ACC112 (cell line): Measurements from ENCODE around the gene NCOA1.
"Not testable (repeated sequence)": the region's sequence is repeated elsewhere in the genome, so short reads cannot be mapped to it uniquely, and the experiment has no call there.

Experiments
- H2AFZ ChIP-seq: fragments of 200-600 bp; sonication (generic); one replicate; pipeline ENCODE4 v1.6.0; 2017; ENCODE audit warnings: antibody characterized with exemption, low read length; ENCODE audit not compliant: unreplicated experiment
- H3K27ac ChIP-seq: fragments of 200-600 bp; sonication (generic); 2 replicates; pipeline ENCODE4 v1.5.1; 2014; ENCODE audit warnings: low read depth, mild to moderate bottlenecking, antibody characterized with exemption, low read length, moderate library complexity
- H3K27me3 ChIP-seq: fragments of 200-600 bp; sonication (generic); 2 replicates; pipeline ENCODE4 v1.6.1; 2014; ENCODE audit warnings: mild to moderate bottlenecking, antibody characterized with exemption, low read length, moderate library complexity, mixed read lengths; ENCODE audit not compliant: insufficient read depth
- H3K36me3 ChIP-seq: fragments of 200-600 bp; sonication (generic); 2 replicates; pipeline ENCODE4 v1.6.1; 2016; ENCODE audit warnings: mild to moderate bottlenecking, antibody characterized with exemption, low read length, moderate library complexity, mixed read lengths; ENCODE audit not compliant: insufficient read depth
- H3K4me1 ChIP-seq: fragments of 200-600 bp; sonication (generic); one replicate; pipeline ENCODE4 v1.6.1; 2016; ENCODE audit warnings: low read length, mixed read lengths; ENCODE audit not compliant: insufficient read depth, unreplicated experiment, control insufficient read depth
- H3K4me3 ChIP-seq: fragments of 200-600 bp; sonication (generic); 2 replicates; pipeline ENCODE4 v1.5.1; 2014; ENCODE audit warnings: mild to moderate bottlenecking, low read depth, low read length
- H3K79me2 ChIP-seq: fragments of 200-600 bp; sonication (generic); one replicate; pipeline ENCODE4 v1.6.0; 2016; ENCODE audit warnings: low read length; ENCODE audit not compliant: control insufficient read depth, unreplicated experiment, insufficient read depth

Gene NCOA1

DNA sequence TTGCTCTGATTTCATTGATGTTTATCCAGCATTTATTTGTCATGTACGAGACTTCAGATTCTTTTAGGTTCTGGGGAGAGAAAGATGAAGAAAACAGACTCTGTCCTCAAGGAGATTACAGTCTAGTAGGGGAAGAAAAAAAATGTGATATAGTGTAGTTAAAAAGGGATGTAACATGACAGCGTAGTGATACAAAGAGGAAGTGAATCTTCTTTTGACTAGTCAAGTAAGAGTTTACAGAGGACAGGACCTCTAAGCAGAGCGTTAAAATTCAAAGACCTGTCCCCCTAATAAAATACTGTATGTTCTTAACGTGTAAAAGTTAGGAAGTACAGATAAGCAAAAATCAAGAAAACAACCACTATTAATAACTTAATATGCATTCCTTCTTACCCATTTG lies 47.7 kb downstream of the NCOA1 start:
- no peak overlapping the region for H2AFZ ChIP-seq
- no peaks in the 10 kb centered on the region for H3K79me2 ChIP-seq
- no peak overlapping the region for H3K27ac ChIP-seq
- no peaks in the 10 kb centered on the region for H3K4me1 ChIP-seq
- H3K27me3 ChIP-seq = no peaks in the 10 kb centered on the region
- H3K36me3 ChIP-seq = no peaks in the 10 kb centered on the region
- no peak overlapping the region for H3K4me3 ChIP-seq

DNA sequence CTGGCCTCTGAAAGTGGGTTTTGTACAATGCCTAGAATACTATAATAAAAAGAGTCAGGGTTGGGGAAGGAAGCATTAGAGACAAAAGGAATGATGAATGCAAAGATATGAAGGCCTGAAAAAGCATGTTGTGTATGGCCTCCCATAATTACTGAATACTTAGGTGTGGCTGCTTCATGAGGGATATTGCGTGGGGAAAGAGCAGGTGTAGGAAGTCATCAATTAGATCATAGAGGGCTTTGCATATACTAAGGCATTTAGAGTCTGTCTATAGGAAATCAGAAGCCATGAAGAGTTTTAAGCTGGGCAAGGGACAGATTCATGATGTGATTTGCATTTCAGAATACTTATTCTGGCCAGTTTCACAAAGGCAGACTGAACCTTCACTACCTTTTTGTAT lies 48.2 kb downstream of the NCOA1 start:
- no peak overlapping the region for H2AFZ ChIP-seq
- no peak overlapping the region for H3K4me3 ChIP-seq
- H3K27ac ChIP-seq = no peak overlapping the region
- H3K36me3 ChIP-seq = no peaks in the 10 kb centered on the region
- H3K4me1 ChIP-seq = no peaks in the 10 kb centered on the region
- no peaks in the 10 kb centered on the region for H3K27me3 ChIP-seq
- no peaks in the 10 kb centered on the region for H3K79me2 ChIP-seq

DNA sequence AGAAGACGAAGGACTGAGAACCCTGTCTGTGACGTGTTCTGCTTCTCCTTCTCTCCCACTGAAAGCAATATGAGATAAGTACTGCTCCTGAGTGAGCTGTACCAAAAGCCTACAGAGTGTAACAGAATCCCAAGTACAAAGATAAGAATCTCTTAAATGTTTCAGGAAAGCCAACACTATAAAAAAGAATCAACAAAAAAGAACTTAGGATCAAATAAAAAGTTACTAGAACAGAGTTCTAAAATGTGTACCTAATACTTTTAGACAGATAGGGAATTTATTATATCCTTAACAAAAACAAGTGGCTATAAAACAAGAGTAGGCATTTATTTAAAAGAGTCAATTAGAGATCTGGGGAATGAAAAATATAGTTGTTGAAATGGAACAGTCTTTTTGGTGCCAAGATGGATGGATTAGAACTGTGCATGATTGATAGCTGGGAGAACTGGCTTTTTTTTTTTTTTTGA lies 49.0 kb downstream of the NCOA1 start:
- Histone ChIP-seq H3K4me3 (no peak overlapping the region), H3K4me1 (no peaks in the 10 kb centered on the region), H3K36me3 (peaks cover 3% of the 10 kb centered on the region; the same call in 1 of the 2 replicates), H3K27me3 (no peaks in the 10 kb centered on the region), H3K79me2 (no peaks in the 10 kb centered on the region), H2AFZ (no peak overlapping the region), H3K27ac (no peak overlapping the region)

DNA sequence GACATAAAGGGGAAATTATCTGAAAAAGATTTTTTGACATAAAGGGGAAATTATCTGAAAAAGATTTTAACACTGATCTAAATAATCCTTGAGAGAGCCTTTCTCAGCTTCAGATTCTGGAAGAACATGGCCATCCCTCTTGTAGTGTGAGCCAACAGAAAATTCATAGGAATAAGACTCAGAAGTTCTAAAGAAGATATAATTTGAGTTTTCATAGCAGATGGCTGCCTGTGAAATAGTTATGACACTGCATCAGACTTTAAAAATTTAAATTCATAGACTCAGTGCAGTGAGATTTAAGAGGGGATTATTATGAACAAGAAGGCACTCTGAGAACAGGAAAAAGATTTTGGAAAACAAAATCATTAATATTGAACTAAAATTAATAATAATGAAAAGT lies 50.6 kb downstream of the NCOA1 start:
- H2AFZ ChIP-seq = no peak overlapping the region
- no peak overlapping the region for H3K27ac ChIP-seq
- H3K79me2 ChIP-seq = no peaks in the 10 kb centered on the region
- no peaks in the 10 kb centered on the region for H3K4me1 ChIP-seq
- H3K36me3 ChIP-seq = peaks cover 4% of the 10 kb centered on the region; the same call in 1 of the 2 replicates
- H3K4me3 ChIP-seq = no peak overlapping the region
- no peaks in the 10 kb centered on the region for H3K27me3 ChIP-seq

DNA sequence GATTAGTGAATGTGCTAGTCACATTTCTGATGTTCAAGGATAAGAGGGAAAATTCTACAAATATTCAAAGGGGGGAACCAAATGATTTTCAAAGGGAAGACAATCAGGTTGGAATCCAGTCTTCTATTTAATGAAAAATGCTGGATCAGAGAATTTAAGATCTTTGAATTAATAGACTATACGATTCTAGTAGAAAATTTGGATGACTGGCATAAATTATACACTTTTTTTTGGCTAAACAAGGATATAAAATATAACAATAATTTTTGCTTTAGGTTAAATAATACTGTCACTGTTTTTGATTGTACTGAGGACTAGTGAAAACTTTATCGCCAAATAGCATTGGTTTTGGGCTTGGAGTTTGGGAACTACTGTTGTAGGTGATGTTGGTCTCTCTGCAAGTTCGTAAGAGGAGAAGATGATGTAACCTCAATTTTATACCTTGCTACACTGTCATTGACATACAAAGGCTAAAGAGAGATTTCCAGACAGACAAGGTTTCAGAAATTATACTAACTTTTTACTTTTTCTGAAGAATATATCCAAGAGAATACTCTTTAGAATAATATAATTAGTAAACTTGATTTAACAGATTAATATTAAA lies 51.3 kb downstream of the NCOA1 start:
- Histone ChIP-seq H3K27ac (no peak overlapping the region), H3K4me3 (no peak overlapping the region)

DNA sequence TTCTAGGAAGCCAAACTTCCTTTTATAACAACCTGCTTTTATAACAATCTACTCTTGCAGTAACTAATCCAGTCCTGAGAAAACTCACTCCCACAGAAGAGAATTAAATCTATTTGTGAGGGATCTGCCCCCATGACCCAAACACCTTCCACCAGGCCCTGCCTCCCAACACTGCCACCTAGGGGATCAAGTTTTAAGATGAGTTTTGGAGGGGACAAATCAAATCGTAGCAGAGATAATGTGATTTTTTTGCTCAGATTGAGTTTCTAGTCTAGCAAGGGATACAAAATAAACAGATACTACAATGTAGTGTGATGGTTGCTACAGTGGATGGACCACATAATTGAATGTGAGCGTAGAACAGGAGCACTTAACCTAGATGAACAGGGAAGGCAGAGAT lies 52.2 kb downstream of the NCOA1 start:
- Histone ChIP-seq H3K36me3 (peaks cover 4% of the 10 kb centered on the region; the same call in 1 of the 2 replicates), H2AFZ (no peak overlapping the region), H3K27me3 (no peaks in the 10 kb centered on the region), H3K4me1 (no peaks in the 10 kb centered on the region), H3K27ac (no peak overlapping the region), H3K4me3 (no peak overlapping the region), H3K79me2 (no peaks in the 10 kb centered on the region)

More for the DNA sequence above, 51.3 kb downstream of the NCOA1 start:
- Histone ChIP-seq H3K79me2 (no peaks in the 10 kb centered on the region), H2AFZ (no peak overlapping the region), H3K27me3 (no peaks in the 10 kb centered on the region), H3K4me1 (no peaks in the 10 kb centered on the region), H3K36me3 (peaks cover 4% of the 10 kb centered on the region; the same call in 1 of the 2 replicates)

DNA sequence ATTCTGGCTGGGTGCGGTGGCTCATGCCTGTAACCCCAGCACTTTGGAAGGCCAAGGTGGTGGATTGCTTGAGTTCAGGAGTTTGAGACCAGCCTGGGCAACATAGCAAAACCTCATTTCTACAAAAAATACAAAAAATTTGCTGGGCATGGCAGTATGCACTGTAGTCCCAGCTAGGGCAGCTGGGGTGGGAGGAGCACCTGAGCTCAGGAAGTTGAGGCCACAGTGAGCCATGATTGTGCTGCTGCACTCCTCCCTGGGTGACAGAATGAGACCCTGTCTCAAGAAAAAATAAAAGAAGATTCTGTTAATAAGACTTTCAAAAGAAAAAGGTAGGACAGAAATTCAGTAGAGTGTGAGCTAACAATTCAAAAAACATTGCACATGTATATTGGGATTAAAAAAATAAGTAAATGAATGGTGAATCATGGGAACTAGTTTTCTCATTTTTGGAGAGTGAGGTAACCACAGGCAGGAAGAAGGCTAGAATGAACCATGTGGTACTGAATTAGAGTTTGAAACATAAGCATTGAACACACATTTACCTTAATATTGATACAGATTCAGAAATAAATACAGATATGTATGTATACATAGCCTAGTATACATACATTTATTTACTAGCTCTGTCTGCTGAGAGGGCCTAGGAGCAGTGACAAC lies 53.5 kb downstream of the NCOA1 start:
- no peaks in the 10 kb centered on the region for H3K27me3 ChIP-seq
- H3K4me3 ChIP-seq = no peak overlapping the region
- no peaks in the 10 kb centered on the region for H3K79me2 ChIP-seq
- H3K4me1 ChIP-seq = no peaks in the 10 kb centered on the region
- H3K27ac ChIP-seq = no peak overlapping the region
- no peak overlapping the region for H2AFZ ChIP-seq
- peaks cover 4% of the 10 kb centered on the region; the same call in 1 of the 2 replicates for H3K36me3 ChIP-seq

DNA sequence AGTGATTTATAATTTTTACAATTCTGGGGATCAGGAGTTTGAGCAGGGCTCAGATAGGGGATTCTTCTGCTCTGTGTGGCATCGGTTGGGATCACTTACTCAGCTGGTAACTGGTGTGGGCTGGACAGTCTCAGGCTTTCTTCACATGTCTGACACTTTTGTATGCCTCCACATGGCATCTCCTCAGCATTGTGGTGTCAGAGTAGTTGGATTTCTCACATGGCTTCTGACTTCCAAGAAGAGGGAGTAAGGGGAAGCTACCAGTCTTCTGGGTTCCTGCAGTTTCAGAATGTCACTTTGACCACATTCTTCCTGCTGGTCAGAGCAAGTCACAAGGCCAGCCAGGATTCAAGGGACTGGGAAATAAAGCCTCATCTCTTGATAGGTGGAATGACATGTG lies 55.6 kb downstream of the NCOA1 start:
- Histone ChIP-seq H3K4me1 (no peaks in the 10 kb centered on the region), H3K79me2 (no peaks in the 10 kb centered on the region), H3K4me3 (no peak overlapping the region), H3K27ac (no peak overlapping the region), H3K36me3 (peaks cover 4% of the 10 kb centered on the region; the same call in 1 of the 2 replicates), H3K27me3 (no peaks in the 10 kb centered on the region), H2AFZ (no peak overlapping the region)

DNA sequence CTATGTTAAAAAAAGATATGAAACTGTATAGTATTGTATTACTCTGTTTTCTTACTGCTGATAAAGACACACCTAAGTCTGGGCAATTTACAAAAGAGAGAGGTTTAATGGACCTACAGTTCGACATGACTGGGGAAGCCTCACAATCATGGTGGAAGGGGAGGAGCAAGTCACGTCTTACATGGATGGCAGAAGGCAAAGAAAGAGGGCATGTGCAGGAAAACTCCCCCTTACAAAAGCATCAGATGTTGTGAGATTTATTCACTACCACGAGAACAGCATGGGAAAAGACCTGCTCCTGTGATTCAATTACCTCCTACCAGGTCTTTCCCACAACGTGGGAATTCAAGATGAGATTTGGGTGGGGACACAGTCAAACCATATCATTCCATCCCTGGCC lies 57.0 kb downstream of the NCOA1 start:
- Histone ChIP-seq H3K27me3 (no peaks in the 10 kb centered on the region), H3K4me1 (no peaks in the 10 kb centered on the region), H3K36me3 (peaks cover 4% of the 10 kb centered on the region; the same call in 1 of the 2 replicates), H3K4me3 (no peak overlapping the region), H3K79me2 (no peaks in the 10 kb centered on the region), H3K27ac (no peak overlapping the region), H2AFZ (no peak overlapping the region)

DNA sequence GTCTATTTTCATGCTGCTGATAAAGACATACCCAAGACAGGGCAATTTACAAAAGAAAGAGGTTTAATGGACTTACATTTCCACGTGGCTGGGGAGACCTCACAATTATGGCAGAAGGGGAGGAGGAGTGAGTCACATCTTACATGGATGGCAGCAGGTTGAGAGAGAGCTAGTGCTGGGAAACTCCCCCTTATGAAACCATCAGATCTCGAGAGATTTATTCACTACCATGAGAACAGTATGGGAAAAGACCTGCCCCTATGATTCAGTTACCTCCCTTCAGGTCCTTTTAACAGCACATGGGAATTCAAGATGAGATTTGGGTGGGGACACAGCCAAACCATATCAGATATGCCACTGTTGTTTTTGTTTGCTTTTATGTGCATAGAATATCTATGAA lies 59.2 kb downstream of the NCOA1 start:
- H3K27me3 ChIP-seq, H3K27ac ChIP-seq, H3K4me1 ChIP-seq, H2AFZ ChIP-seq, H3K36me3 ChIP-seq, H3K79me2 ChIP-seq, H3K4me3 ChIP-seq: not testable (repeated sequence)

DNA sequence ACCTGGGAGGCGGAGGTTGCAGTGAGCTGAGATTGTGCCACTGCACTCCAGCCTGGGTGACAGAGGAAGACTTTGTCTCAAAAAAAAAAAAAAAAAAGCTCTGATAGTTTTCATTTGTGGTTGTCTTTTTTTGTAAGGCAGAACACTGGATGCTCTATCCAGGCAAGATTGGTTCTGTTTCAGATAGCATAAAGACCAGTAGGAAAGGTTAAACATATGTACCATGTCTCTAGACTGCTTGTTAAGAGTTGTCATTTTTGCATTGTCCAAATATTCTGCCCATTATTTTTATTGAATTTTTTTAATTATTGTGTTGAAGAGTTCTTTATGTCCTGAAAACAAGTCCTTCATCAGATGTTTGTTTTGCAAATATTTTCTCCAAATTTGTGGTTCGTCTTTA lies 60.0 kb downstream of the NCOA1 start:
- Histone ChIP-seq H3K4me3 (no peak overlapping the region), H3K36me3 (peaks cover 4% of the 10 kb centered on the region; the same call in 1 of the 2 replicates), H3K79me2 (no peaks in the 10 kb centered on the region), H2AFZ (no peak overlapping the region), H3K27me3 (no peaks in the 10 kb centered on the region), H3K27ac (no peak overlapping the region), H3K4me1 (no peaks in the 10 kb centered on the region)
